ENCODE data around the gene GALNT13.

GRCh38 chr2:154048905-154049304 lies 177.2 kb downstream of the GALNT13 start:
- TF ChIP-seq, protein P1, sequence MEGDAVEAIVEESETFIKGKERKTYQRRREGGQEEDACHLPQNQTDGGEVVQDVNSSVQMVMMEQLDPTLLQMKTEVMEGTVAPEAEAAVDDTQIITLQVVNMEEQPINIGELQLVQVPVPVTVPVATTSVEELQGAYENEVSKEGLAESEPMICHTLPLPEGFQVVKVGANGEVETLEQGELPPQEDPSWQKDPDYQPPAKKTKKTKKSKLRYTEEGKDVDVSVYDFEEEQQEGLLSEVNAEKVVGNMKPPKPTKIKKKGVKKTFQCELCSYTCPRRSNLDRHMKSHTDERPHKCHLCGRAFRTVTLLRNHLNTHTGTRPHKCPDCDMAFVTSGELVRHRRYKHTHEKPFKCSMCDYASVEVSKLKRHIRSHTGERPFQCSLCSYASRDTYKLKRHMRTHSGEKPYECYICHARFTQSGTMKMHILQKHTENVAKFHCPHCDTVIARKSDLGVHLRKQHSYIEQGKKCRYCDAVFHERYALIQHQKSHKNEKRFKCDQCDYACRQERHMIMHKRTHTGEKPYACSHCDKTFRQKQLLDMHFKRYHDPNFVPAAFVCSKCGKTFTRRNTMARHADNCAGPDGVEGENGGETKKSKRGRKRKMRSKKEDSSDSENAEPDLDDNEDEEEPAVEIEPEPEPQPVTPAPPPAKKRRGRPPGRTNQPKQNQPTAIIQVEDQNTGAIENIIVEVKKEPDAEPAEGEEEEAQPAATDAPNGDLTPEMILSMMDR (IDR thresholded peaks at IDR 0.05) = no peak
- no peak for TF ChIP-seq POLR2AphosphoS5 (IDR thresholded peaks at IDR 0.05; ENCODE audit: insufficient read depth in 1 of 2, low read depth in 1 of 2)
